Measurements from ENCODE around the gene TTLL11.

DNA sequence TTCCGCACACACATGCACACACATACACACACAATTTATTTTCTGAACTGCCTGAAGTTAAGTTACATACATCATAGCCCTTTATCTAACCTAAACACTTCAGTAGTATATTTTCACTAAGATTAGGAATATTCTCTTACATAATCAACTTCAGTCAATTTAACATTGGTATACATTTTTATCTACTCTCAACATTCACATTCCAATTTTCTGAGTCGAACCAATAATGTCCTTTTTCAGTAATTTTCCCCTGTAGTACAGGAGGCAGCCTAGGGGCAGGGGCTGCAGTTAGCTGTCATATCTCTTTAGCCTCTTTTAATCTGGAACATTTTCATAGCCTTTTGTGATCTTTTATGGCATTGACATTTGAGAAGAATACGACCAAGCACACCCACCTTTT, 291.5 kb downstream of the TTLL11 start:
- TF ChIP-seq EZH2phosphoT487 (IDR thresholded peaks at IDR 0.05; ENCODE audit: insufficient read depth, low read depth) (no peak), EZH2 (IDR thresholded peaks at IDR 0.05; ENCODE audit: insufficient read depth, poor library complexity, severe bottlenecking) (no peak)
